Measurements from ENCODE around the gene CHIA.

CHIA gene

GRCh38 chr1:111369645-111370044 lies 79.0 kb downstream of the CHIA start:
- DNase-seq = no peak

All from kidney glomerular epithelial cell (primary cell).